Measurements from ENCODE around the gene TTC7B.

DNA sequence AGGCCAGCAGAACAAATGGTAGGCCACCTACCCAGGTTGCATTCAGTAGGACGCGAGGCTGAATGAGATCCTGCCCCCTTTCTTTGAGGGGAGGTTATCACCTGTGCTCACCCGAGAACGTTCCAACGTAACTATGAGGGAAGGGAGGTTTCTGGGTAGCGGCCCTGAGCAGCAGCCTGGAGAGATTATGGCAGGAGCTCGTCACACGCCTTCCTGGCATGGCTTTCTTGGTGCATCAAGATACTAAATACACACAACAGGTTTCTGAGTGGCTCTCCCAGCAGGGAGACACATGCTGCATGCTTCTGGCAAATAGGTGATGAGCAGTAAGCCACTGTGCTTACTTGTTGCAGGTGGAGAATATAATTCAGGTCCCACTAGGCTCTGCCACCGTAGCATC lies 271.7 kb downstream of the TTC7B start:
- no peak for TF ChIP-seq CTCF (IDR thresholded peaks at IDR 0.05)
- no peak for TF ChIP-seq EZH2 (IDR thresholded peaks at IDR 0.05; ENCODE audit: borderline replicate concordance, insufficient read depth, low read depth, low read length, poor library complexity, severe bottlenecking)
